GM19099 (cell line): ENCODE measurements around the gene B4GALNT1.

Source experiments
- POLR2A ChIP-seq: IDR thresholded peaks from 3 replicates; pipeline ENCODE4 v1.6.1; 2011; ENCODE audit warnings: low read depth; ENCODE audit not compliant: insufficient read length; ENCODE audit errors: extremely low read depth

Gene B4GALNT1

GRCh38 chr12:57632073-57632957 is 686 bp downstream of the B4GALNT1 start:
- TF ChIP-seq POLR2A, result no peak

GRCh38 chr12:57631566-57632072 is 1.4 kb downstream of the B4GALNT1 start:
- TF ChIP-seq POLR2A, result no peak

- TF ChIP-seq POLR2A, result no peak
Measured at GRCh38 chr12:57630891-57631433, 2.0 kb downstream of the B4GALNT1 start.

- TF ChIP-seq POLR2A, result no peak
Measured at GRCh38 chr12:57629897-57630471, 3.0 kb downstream of the B4GALNT1 start.

GRCh38 chr12:57628280-57629191 is 4.5 kb downstream of the B4GALNT1 start:
- TF ChIP-seq POLR2A, result no peak

GRCh38 chr12:57627501-57628279 is 5.3 kb downstream of the B4GALNT1 start:
- TF ChIP-seq POLR2A, result no peak

- TF ChIP-seq POLR2A, result no peak
Measured at GRCh38 chr12:57626921-57627445, 6.0 kb downstream of the B4GALNT1 start.

- TF ChIP-seq POLR2A, result no peak
Measured at GRCh38 chr12:57626111-57626920, 6.7 kb downstream of the B4GALNT1 start.

GRCh38 chr12:57625261-57626032 is 7.6 kb downstream of the B4GALNT1 start:
- TF ChIP-seq POLR2A, result no peak

- TF ChIP-seq POLR2A, result no peak
Measured at GRCh38 chr12:57624441-57625220, 8.4 kb downstream of the B4GALNT1 start.

- no peak for TF ChIP-seq POLR2A
Measured at GRCh38 chr12:57623811-57624390, 9.1 kb downstream of the B4GALNT1 start.
